Upper lobe of right lung (tissue), 1 donor: ENCODE results near the gene MAP7D3. TPM values are rescaled to one million over a fixed set of nuclear protein-coding genes. Genes with fewer than 3 reads are reported as not detected.

Experiments used
- ATAC-seq: fragments of 200-7000 bp; cut with Tn5 transposase; one replicate; pipeline ENCODE4 v1.9.1; 2020; ENCODE audit warnings: mild to moderate bottlenecking, moderate library complexity
- DNase-seq: peaks from one replicate; pipeline ENCODE4 v3.0.0-alpha.2; 2020
- H3K27ac ChIP-seq: fragments of 200-600 bp; one replicate; pipeline ENCODE4 v1.8.0; 2022
- H3K27me3 ChIP-seq: fragments of 200-600 bp; one replicate; pipeline ENCODE4 v1.8.0; 2022; ENCODE audit warnings: mild to moderate bottlenecking
- H3K36me3 ChIP-seq: fragments of 200-600 bp; one replicate; pipeline ENCODE4 v1.8.0; 2022
- H3K4me1 ChIP-seq: fragments of 200-600 bp; one replicate; pipeline ENCODE4 v1.8.0; 2022
- H3K4me3 ChIP-seq: fragments of 200-600 bp; one replicate; pipeline ENCODE4 v1.8.0; 2022; ENCODE audit warnings: mild to moderate bottlenecking
- H3K9me3 ChIP-seq: fragments of 200-600 bp; one replicate; pipeline ENCODE4 v1.8.0; 2022
- intact Hi-C: fragments of 100-400 bp; cut with DNase I; formaldehyde crosslinking; loops from one replicate; pipeline ENCODE4 v1.11.0; 2022
- total RNA-seq: library from RNA; stranded (reverse); fragmentation: NEBNext Ultra II Directional; extraction: Animal tissue kit (Norgen Biotek cat#: 25700); gene quantifications from one replicate; pipeline ENCODE4 v1.2.1, GENCODE V29; 2021
- TF ChIP-seq, protein P1 (sequence below): fragments of 200-600 bp; IDR thresholded peaks from one replicate; pipeline ENCODE4 v1.8.0; 2022; ENCODE audit warnings: antibody characterized with exemption
- donor health status: DM: no; HTN: yes; CAD: no; lungs with severe emphysema.

The MAP7D3 gene
- total RNA-seq, 1 donor from 2014 or later: 7.9 TPM

DNA sequence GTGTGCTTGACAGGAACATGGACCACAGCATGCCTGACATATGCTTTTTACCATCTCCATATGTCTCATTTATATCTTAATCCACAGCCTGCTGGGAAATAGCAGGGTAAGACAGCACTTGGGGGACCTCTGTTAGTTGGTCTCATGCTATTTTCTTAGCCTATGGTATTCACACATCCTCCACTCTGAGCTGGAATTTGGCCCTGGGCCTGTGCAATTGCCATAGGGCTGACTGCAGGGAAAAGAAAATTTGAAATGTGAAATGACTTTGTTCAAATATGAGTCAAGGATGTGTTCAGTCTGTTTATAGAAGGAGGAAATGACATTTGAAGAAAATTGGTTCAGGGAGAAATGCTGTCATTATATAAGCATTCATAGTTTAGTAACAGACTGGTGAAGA is 9.6 kb upstream of the MAP7D3 start:
- H3K9me3 ChIP-seq: no peaks in the 10 kb centered on the region
- TF ChIP-seq, protein P1, sequence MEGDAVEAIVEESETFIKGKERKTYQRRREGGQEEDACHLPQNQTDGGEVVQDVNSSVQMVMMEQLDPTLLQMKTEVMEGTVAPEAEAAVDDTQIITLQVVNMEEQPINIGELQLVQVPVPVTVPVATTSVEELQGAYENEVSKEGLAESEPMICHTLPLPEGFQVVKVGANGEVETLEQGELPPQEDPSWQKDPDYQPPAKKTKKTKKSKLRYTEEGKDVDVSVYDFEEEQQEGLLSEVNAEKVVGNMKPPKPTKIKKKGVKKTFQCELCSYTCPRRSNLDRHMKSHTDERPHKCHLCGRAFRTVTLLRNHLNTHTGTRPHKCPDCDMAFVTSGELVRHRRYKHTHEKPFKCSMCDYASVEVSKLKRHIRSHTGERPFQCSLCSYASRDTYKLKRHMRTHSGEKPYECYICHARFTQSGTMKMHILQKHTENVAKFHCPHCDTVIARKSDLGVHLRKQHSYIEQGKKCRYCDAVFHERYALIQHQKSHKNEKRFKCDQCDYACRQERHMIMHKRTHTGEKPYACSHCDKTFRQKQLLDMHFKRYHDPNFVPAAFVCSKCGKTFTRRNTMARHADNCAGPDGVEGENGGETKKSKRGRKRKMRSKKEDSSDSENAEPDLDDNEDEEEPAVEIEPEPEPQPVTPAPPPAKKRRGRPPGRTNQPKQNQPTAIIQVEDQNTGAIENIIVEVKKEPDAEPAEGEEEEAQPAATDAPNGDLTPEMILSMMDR: no peak
- no peaks in the 10 kb centered on the region for H3K4me1 ChIP-seq
- H3K27ac ChIP-seq: no peak overlapping the region
- intact Hi-C loops: no loop called here
- no peaks in the 10 kb centered on the region for H3K27me3 ChIP-seq
- no peak overlapping the region for H3K4me3 ChIP-seq
- H3K36me3 ChIP-seq: no peaks in the 10 kb centered on the region
- no peak for DNase-seq
- no peak for ATAC-seq

DNA sequence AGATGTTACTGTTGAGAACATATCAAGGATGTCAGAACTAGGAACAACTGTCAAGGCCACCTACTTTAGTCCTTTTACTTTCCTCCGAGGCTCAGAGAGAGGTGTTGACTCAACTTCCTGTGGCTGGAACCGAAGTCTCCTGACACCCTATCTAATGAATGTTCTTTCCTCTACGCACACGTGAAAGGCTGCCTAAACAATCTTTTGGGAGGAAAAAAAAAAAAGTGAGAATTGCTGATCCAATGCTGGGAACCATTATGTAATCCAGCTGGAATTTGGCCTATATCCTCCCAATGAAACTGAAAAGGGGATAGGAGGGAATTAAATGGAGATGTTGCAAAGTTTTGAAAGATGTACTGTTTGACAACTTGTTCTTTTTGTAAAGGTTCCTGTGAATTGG is 8.3 kb upstream of the MAP7D3 start:
- intact Hi-C loops: no loop called here
- no peaks in the 10 kb centered on the region for H3K9me3 ChIP-seq
- DNase-seq: no peak
- H3K27ac ChIP-seq: peak overlapping the region; percentile 11
- H3K36me3 ChIP-seq: no peaks in the 10 kb centered on the region
- no peak for ATAC-seq
- TF ChIP-seq, protein P1: no peak
- H3K27me3 ChIP-seq: no peaks in the 10 kb centered on the region
- H3K4me3 ChIP-seq: no peak overlapping the region
- no peaks in the 10 kb centered on the region for H3K4me1 ChIP-seq

DNA sequence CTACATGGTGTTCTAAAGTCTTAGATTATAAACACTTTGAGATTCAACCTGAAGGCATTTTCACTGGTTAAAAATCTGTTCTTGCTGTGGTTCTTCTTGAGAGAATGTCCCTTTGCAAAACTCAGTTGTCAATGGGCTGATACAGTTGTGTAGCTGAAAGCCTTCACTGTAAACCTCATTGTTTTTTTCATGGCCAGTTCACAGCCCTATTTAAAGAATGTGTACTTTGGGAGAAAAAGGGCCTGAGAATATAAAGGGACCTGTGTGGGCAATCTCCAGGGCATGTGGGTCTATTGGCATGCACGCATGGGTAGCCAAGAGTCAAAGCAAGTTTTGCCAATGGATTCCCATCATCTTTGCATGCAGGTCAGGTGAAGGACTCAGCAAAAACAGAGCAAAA is 7.8 kb upstream of the MAP7D3 start:
- Histone ChIP-seq H3K9me3 (no peaks in the 10 kb centered on the region), H3K27me3 (no peaks in the 10 kb centered on the region), H3K36me3 (no peaks in the 10 kb centered on the region), H3K4me1 (no peaks in the 10 kb centered on the region), H3K4me3 (no peak overlapping the region), H3K27ac (peak overlapping the region; percentile 11)
- intact Hi-C loops: no loop called here
- DNase-seq: no peak
- no peak for ATAC-seq
- TF ChIP-seq, protein P1: no peak

DNA sequence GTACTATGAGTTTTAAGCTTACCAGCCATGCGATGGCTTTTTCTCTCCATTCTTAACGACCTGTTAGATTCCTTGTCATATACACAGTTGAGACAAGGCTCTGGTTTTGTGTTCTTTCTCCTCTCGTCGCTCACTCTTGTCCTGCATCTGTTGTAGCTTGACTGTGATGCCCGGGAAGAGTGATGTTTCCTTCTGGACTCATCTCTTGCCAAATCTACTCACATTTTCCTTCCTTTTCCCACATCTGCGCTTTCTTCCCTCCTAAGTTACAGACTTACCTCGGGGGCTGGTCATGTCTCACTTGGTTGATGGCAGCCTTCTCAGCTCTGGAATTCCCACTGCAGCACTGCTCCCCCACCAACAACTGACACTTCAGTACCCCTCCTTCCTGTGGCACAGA is 4.8 kb upstream of the MAP7D3 start:
- H3K27me3 ChIP-seq: no peaks in the 10 kb centered on the region
- no peaks in the 10 kb centered on the region for H3K9me3 ChIP-seq
- H3K36me3 ChIP-seq: no peaks in the 10 kb centered on the region
- TF ChIP-seq, protein P1: no peak
- intact Hi-C loops: no loop called here
- no peaks in the 10 kb centered on the region for H3K4me1 ChIP-seq
- peak overlapping the region; percentile 47 for H3K27ac ChIP-seq
- no peak overlapping the region for H3K4me3 ChIP-seq
- ATAC-seq (no peak), DNase-seq (no peak)

DNA sequence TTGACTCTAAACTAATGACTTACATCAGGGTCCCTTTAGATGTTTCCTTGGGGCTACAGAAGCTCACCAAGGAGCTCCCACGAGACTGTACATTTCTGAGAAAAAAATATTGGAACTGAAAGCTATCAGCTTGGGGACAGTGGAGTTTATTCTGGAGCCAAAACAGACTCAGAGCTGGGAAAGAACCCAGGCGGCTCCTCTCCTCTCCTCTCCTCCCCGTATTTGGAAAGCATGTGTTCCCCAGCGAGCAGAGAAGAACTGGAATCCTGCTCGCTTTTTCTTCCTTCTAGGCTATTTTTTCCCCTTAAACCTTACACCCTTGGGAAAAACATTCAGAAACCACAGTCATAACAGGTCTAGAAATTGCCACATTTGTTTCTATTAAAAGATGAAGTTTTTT is 4.3 kb upstream of the MAP7D3 start:
- Histone ChIP-seq H3K36me3 (no peaks in the 10 kb centered on the region), H3K27me3 (no peaks in the 10 kb centered on the region), H3K4me1 (no peaks in the 10 kb centered on the region), H3K4me3 (no peak overlapping the region), H3K27ac (peak overlapping the region; percentile 47), H3K9me3 (no peaks in the 10 kb centered on the region)
- DNase-seq (no peak), ATAC-seq (no peak)
- intact Hi-C loops: no loop called here
- TF ChIP-seq, protein P1: no peak
